Inflammatory macrophage treated with lipopolysaccharide for 4 hours (primary cell): ENCODE results near the gene CPPED1.

Source experiments
- DNase-seq: peaks from one replicate; pipeline ENCODE4 v3.0.0-alpha.2; 2020

Gene CPPED1

GRCh38 chr16:12629271-12629670 is 174.4 kb downstream of the CPPED1 start:
- no peak for DNase-seq

GRCh38 chr16:12628536-12628935 is 175.2 kb downstream of the CPPED1 start:
- DNase-seq = no peak

DNA sequence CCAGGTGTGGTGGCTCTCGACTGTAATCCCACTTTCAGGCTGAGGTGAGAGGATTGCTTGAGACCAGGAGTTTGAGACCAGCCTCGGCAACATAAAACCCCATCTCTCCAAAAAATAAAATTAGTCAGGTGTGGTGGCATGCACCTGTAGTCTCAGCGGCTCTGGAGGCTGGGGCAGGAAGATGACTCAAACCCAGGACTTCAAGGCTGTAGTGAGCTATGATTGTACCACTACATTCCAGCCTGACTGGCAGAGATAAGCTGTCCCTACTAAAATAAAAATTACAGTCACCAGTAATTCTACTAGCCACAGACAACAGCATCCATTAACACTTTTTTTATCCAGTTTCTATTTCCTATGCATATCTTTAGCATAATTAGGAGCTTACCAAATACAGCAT is 176.3 kb downstream of the CPPED1 start:
- no peak for DNase-seq

GRCh38 chr16:12626411-12626810 is 177.3 kb downstream of the CPPED1 start:
- DNase-seq = no peak

GRCh38 chr16:12625716-12626115 is 178.0 kb downstream of the CPPED1 start:
- no peak for DNase-seq

- DNase-seq = no peak
Observed at GRCh38 chr16:12625068-12625467, 178.6 kb downstream of the CPPED1 start.

GRCh38 chr16:12620150-12620549 is 183.5 kb downstream of the CPPED1 start:
- no peak for DNase-seq

DNA sequence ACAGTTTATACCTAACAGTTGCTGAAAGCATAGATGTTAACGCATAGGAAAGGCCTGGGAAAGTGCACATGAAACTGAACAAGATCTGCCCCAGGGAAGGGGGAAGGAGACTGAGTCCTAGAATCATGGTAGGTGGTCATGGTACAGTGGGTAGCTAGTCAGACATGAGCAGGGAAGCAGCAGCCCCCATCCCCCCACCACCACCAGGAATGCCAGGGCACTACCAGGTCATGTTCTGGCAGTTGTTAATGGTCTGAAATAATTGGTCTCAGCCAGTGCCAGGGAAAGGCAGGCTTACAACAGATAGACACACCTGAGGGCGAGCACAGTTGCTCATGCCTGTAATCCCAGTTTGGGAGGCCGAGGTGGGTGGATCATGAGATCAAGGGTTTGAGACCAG is 185.2 kb downstream of the CPPED1 start:
- DNase-seq = no peak

- DNase-seq = no peak
Observed at GRCh38 chr16:12617401-12617819, 186.3 kb downstream of the CPPED1 start.

DNA sequence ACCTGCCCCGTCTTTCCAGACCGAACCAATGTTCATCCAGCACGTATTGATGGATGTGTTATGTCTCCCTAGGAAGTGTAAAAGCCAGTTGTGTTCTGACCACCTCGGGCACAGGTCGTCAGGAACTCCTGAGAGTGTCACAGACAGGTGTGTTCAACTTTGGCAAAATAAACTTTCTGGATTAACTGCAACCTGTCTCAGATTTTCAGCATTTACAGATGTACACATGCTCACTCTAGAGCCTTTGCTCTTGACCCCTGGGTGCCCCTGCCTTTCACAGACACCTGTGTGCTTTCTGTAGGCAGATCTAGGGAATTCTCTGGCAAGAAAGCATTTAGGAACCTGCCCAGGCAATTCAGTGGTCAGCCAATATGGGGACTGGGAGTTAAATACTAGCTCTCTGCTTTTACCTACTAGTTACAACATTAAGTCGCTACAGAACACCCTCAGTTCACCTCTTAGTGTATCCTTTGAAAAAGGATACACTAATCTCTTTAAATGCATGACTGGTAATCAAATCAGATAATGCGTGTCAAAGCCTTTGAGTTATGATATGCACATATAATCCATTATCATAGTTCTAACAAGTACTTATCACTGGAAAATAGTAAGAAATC is 188.9 kb downstream of the CPPED1 start:
- DNase-seq = no peak

DNA sequence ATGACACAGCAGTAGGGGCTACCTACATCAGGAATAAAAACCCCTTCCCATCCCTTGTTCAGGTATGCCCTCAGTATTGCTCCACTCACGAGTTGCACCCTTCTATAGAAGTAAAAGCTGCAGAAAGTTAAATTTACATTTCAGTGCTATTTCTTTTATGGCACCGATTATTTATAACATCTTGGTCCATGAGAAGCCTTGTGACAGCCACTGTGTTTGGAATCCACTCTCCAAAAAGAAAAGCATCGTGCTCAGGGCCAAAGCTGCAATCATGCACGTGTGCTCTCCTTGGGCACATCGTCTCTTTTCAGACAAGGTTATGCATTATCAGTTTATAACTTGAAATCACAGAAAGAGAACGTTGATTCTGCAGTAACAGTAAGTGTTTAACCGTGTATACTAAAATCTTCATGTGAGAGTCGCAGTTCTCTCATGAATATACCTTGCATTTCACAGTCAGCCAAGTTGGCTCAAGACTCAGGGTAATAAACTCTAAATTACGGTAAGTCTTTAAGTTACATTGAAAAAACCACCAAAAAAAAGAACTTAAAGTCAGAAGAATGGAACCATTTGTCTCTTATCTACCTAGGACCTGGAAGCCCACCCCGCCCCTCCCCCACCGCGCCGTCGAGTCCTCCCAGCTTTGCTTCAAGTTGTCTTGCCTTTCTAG is 189.6 kb downstream of the CPPED1 start:
- no peak for DNase-seq

- peak; percentile 8 for DNase-seq
Observed at GRCh38 chr16:12613131-12613991, 190.3 kb downstream of the CPPED1 start.

DNA sequence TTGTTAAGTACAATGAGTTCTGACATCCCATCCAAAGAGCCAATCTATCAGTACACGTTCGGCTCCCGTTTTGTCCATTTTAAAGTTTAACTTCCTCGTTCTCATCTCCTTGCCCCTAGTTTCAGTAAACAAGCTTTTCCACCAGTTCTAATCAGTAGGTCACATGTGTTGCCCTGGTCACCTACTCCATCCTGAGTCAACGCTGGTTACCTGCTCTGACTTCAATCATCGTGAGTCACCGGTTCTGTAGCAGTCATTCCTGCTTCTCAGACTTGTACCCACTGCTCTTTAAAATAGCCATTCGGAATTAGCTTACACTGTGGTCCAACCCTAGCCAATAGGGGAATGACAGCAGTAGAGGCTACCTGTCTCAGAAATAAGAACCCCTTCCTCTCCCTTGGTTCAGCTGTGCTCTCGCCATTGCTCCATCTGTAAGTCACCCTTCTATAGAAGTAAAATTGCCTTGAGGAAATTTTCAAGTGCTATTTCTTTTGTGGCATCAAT is 191.0 kb downstream of the CPPED1 start:
- no peak for DNase-seq

DNA sequence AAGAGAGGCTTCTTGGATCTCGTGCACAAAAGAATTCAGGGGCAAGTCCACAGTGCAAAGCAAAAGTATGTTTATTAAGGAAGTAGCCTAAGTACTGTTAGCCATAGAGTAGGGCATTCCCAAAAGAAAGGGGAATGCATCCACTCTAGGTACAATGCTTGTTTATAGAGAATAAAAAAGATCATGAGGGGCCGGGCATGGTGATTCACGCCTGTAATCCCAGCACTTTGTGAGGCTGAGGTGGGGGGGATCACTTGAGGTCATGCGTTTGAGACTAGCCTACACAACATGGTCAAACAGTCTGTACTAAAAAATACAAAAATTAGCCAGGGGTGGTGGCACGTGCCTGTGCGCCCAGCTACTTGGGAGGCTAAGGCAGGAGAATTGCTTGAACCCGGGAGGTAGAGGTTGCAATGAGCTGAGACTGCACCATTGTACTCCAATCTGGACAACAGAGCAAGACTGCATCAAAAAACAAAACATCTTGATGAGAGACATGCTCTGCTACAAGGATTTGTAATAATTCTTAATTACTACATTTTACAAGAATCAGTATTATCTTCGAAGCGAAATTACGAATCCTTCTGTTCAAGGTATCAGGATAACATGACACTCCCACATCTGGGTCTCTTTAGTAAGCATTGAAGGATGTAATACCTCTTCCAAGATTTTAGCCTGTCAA is 191.6 kb downstream of the CPPED1 start:
- DNase-seq = no peak

DNA sequence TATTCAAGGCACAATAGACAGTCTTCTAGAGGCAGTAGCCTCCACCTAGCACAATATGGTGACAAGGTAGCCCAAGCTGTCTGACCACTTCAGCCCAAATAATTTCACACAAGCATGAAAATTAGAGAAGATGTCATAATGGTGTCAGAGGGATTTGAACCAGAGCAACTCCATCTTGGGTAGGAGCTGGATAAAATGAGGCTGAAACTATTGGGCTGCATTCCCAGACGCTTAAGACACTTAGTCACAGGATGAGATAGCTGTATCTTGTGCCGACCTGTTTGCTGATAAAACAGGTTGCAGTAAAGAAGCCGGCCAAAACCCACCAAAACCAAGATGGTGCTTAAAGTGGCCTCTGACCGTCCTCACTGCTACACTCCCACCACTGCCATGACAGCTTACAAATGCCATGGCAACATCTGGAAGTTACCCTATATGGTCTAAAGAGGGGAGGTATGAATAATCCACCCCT is 192.6 kb downstream of the CPPED1 start:
- DNase-seq = no peak

GRCh38 chr16:12609937-12610699 is 193.6 kb downstream of the CPPED1 start:
- DNase-seq = no peak
